Loucy (cell line): ENCODE results near the gene ZNHIT6.

Source experiments
- H2AFZ ChIP-seq: fragments of 200-600 bp; sonication (generic); 2 replicates; pipeline ENCODE4 v1.6.0; 2016; ENCODE audit warnings: antibody characterized with exemption, mild to moderate bottlenecking, low read length, moderate library complexity
- H3F3A ChIP-seq: fragments of 200-600 bp; 2 replicates; pipeline ENCODE4 v1.6.0; 2016; ENCODE audit warnings: antibody characterized with exemption, low read depth, mild to moderate bottlenecking
- H3K27me3 ChIP-seq: fragments of 200-600 bp; sonication (generic); 2 replicates; pipeline ENCODE4 v1.6.1; 2014; ENCODE audit warnings: low read length, mild to moderate bottlenecking; ENCODE audit not compliant: insufficient read depth, poor library complexity, severe bottlenecking
- H3K36me3 ChIP-seq: fragments of 200-600 bp; sonication (generic); 2 replicates; pipeline ENCODE4 v1.6.1; 2016; ENCODE audit warnings: low read length; ENCODE audit not compliant: insufficient read depth
- H3K4me1 ChIP-seq: fragments of 200-600 bp; sonication (generic); 2 replicates; pipeline ENCODE4 v1.5.1; 2014; ENCODE audit warnings: low read length, mild to moderate bottlenecking; ENCODE audit not compliant: insufficient read depth, poor library complexity, severe bottlenecking
- H3K4me2 ChIP-seq: fragments of 200-600 bp; sonication (generic); 2 replicates; pipeline ENCODE4 v1.6.0; 2014; ENCODE audit warnings: antibody characterized with exemption, low read length, low read depth, mild to moderate bottlenecking; ENCODE audit not compliant: poor library complexity, severe bottlenecking
- H3K4me3 ChIP-seq: fragments of 200-600 bp; sonication (generic); 2 replicates; pipeline ENCODE4 v1.5.1; 2014; ENCODE audit warnings: low read length, mild to moderate bottlenecking, mixed read lengths; ENCODE audit not compliant: poor library complexity, severe bottlenecking
- H3K79me2 ChIP-seq: fragments of 200-600 bp; sonication (generic); 2 replicates; pipeline ENCODE4 v1.6.1; 2014; ENCODE audit warnings: low read length; ENCODE audit not compliant: insufficient read depth
- H3K9ac ChIP-seq: fragments of 200-600 bp; sonication (generic); 2 replicates; pipeline ENCODE4 v1.6.0; 2014; ENCODE audit warnings: mild to moderate bottlenecking, low read depth, low read length, moderate library complexity; ENCODE audit not compliant: poor library complexity, severe bottlenecking
- H3K9me2 ChIP-seq: fragments of 200-600 bp; sonication (generic); replicated peaks from 2 replicates; pipeline ENCODE4 v1.6.1; 2016; ENCODE audit warnings: low read depth, low read length, mixed read lengths
- H3K9me3 ChIP-seq: fragments of 200-600 bp; sonication (generic); 2 replicates; pipeline ENCODE4 v1.6.1; 2014; ENCODE audit warnings: mild to moderate bottlenecking, antibody characterized with exemption, low read length, low read depth; ENCODE audit not compliant: insufficient read depth
- H4K20me1 ChIP-seq: fragments of 200-600 bp; sonication (generic); 2 replicates; pipeline ENCODE4 v1.6.0; 2014; ENCODE audit warnings: antibody characterized with exemption, low read length, mild to moderate bottlenecking; ENCODE audit not compliant: insufficient read depth, poor library complexity, severe bottlenecking
- CTCF ChIP-seq: fragments of 200-600 bp; sonication (generic); conservative IDR thresholded peaks from 2 replicates; pipeline ENCODE4 v1.5.1; 2014; ENCODE audit warnings: mild to moderate bottlenecking, antibody characterized with exemption, low read length
- EZH2phosphoT487 ChIP-seq: fragments of 200-600 bp; IDR thresholded peaks from 2 replicates; pipeline ENCODE4 v1.6.1; 2018; ENCODE audit warnings: antibody characterized with exemption, mild to moderate bottlenecking, moderate library complexity, borderline replicate concordance

Gene ZNHIT6

GRCh38 chr1:85707267-85707989 is 805 bp downstream of the ZNHIT6 start:
- Histone ChIP-seq H3K9me2 (no peaks in the 10 kb centered on the region), H3K79me2 (peaks cover 54% of the 10 kb centered on the region), H2AFZ (peak overlapping the region; percentile 90), H3K4me3 (peak overlapping the region; percentile 82), H3K9ac (peak overlapping the region; percentile 73), H3F3A (no peaks in the 10 kb centered on the region), H3K27me3 (peaks cover 4% of the 10 kb centered on the region), H3K4me2 (peak overlapping the region; percentile 90), H3K36me3 (peaks cover 8% of the 10 kb centered on the region; the same call in 1 of the 2 replicates), H3K4me1 (peaks cover 41% of the 10 kb centered on the region), H4K20me1 (peaks cover 15% of the 10 kb centered on the region), H3K9me3 (no peaks in the 10 kb centered on the region)
- TF ChIP-seq EZH2phosphoT487 (no peak), CTCF (no peak)

GRCh38 chr1:85705940-85706339 is 2.3 kb downstream of the ZNHIT6 start:
- no peaks in the 10 kb centered on the region for H3F3A ChIP-seq
- no peaks in the 10 kb centered on the region for H3K9me3 ChIP-seq
- peak overlapping the region; percentile 90 for H3K4me2 ChIP-seq

GRCh38 chr1:85700422-85700821 is 7.8 kb downstream of the ZNHIT6 start:
- Histone ChIP-seq H3K36me3 (peaks cover 34% of the 10 kb centered on the region; the same call in 1 of the 2 replicates), H4K20me1 (peaks cover 15% of the 10 kb centered on the region), H3F3A (no peaks in the 10 kb centered on the region), H3K4me3 (no peak overlapping the region), H3K27me3 (no peaks in the 10 kb centered on the region), H3K4me2 (peak overlapping the region; percentile 32), H3K4me1 (peaks cover 29% of the 10 kb centered on the region), H3K9ac (no peak overlapping the region), H3K9me3 (no peaks in the 10 kb centered on the region), H2AFZ (no peak overlapping the region), H3K79me2 (peaks cover 42% of the 10 kb centered on the region), H3K9me2 (no peaks in the 10 kb centered on the region)
- TF ChIP-seq CTCF (no peak), EZH2phosphoT487 (no peak)

More at GRCh38 chr1:85705940-85706339, 2.3 kb downstream of the ZNHIT6 start:
- no peak for TF ChIP-seq EZH2phosphoT487
- TF ChIP-seq CTCF: no peak
- no peaks in the 10 kb centered on the region for H3K27me3 ChIP-seq
- H3K9ac ChIP-seq: peak overlapping the region; percentile 30
- no peaks in the 10 kb centered on the region for H3K9me2 ChIP-seq
- peaks cover 22% of the 10 kb centered on the region; the same call in 1 of the 2 replicates for H3K36me3 ChIP-seq
- H4K20me1 ChIP-seq: peaks cover 15% of the 10 kb centered on the region
- H3K4me3 ChIP-seq: peak overlapping the region; percentile 82
- H2AFZ ChIP-seq: no peak overlapping the region
- H3K4me1 ChIP-seq: peaks cover 46% of the 10 kb centered on the region
- peaks cover 68% of the 10 kb centered on the region for H3K79me2 ChIP-seq
